Kidney (tissue), 14 donors: ENCODE measurements around the gene RPRD1B. TPM values are rescaled to one million over a fixed set of nuclear protein-coding genes. Genes with fewer than 3 reads are reported as not detected.

Experiments used
- DNase-seq, 5 donors: peaks; one replicate each; pipeline ENCODE4 v3.0.0-alpha.2; 2013 to 2020
- FAIRE-seq: peaks from 2 replicates; lab custom pipeline; 2012; peaks lifted over from hg19 to GRCh38; lab: Jason Lieb, UNC
- H3K27ac ChIP-seq, 2 donors: one replicate each; pipeline ENCODE4 v1.7.0; 2013; ENCODE audit warnings: low read depth in 2 of 2, low read length in 2 of 2, inconsistent platforms in 1 of 2
- H3K27me3 ChIP-seq: one replicate; pipeline ENCODE4 v1.7.1; 2013; ENCODE audit warnings: low read length, inconsistent platforms; ENCODE audit not compliant: control insufficient read depth, insufficient read depth
- H3K36me3 ChIP-seq, 3 donors: one replicate each; pipeline versions ENCODE4 v1.7.0 to v1.7.1; 2013; ENCODE audit warnings: low read length in 3 of 3, control low read depth in 1 of 3, inconsistent platforms in 1 of 3; ENCODE audit not compliant: insufficient read depth in 3 of 3, control insufficient read depth in 2 of 3
- H3K4me1 ChIP-seq, 3 donors: one replicate each; pipeline versions ENCODE4 v1.7.0 to v1.7.1; 2013; ENCODE audit warnings: low read length in 3 of 3, inconsistent platforms in 1 of 3, low read depth in 1 of 3; ENCODE audit not compliant: control insufficient read depth in 2 of 3, insufficient read depth in 2 of 3
- H3K4me3 ChIP-seq, 3 donors: one replicate each; pipeline versions ENCODE4 v1.7.0 to v1.8.1; 2013; ENCODE audit warnings: low read length in 3 of 3, control low read depth in 1 of 3, inconsistent platforms in 1 of 3
- H3K9ac ChIP-seq, 3 donors: one replicate each; pipeline versions ENCODE4 v1.7.0 to v1.7.1; 2013; ENCODE audit warnings: low read length in 3 of 3, control low read depth in 1 of 3, inconsistent platforms in 1 of 3
- H3K9me3 ChIP-seq, 3 donors: one replicate each; pipeline versions ENCODE4 v1.7.0 to v1.7.1; 2013; ENCODE audit warnings: low read length in 3 of 3, control low read depth in 1 of 3, inconsistent platforms in 1 of 3; ENCODE audit not compliant: control insufficient read depth in 2 of 3, insufficient read depth in 1 of 3
- intact Hi-C: fragments of 100-400 bp; cut with DNase I; formaldehyde crosslinking; loops from one replicate; pipeline ENCODE4 v1.11.1; 2022
- polyA plus RNA-seq: library from polyadenylated mRNA; stranded (reverse); fragments of 350-450 nt; fragmentation: Illumina TruSeq; extraction: RNeasy Lipid Tissue Mini Kit (QIAGEN cat#74804); gene quantifications from one replicate; pipeline ENCODE4 v1.2.3, GENCODE V29; 2014; ENCODE audit warnings: low read depth, low replicate concordance; ENCODE audit not compliant: insufficient read depth
- total RNA-seq: library from RNA; stranded (reverse); fragmentation: NEBNext Ultra II Directional; extraction: Animal tissue kit (Norgen Biotek cat#: 25700); gene quantifications from one replicate; pipeline ENCODE4 v1.2.1, GENCODE V29; 2021
- TF ChIP-seq, protein P1 (sequence below): IDR thresholded peaks from 3 replicates; pipeline ENCODE4 v1.5.1; 2012; ENCODE audit warnings: mild to moderate bottlenecking, moderate library complexity, borderline replicate concordance; ENCODE audit not compliant: insufficient read depth; ENCODE audit errors: extremely low read depth
- donor health status: control.
- donor health status: control.
- donor health status: control.
- donor health status: control.
- donor health status: control.
- donor health status: DM: yes; HTN: yes; CAD: no.
- donor health status: Normal renal cell carcinoma (clear cell type).

RPRD1B gene
- total and polyA plus RNA-seq, 2 donors from 2014 or later, result 13.4 to 34.4 TPM

- Histone ChIP-seq H3K27ac (peak overlapping the region; percentile 61 to 65), H3K4me1 (peaks cover 0 to 14% (median 9%) of the 10 kb centered on the region in 3 donors), H3K36me3 (peaks cover 0 to 4% (median 2%) of the 10 kb centered on the region in 3 donors), H3K9me3 (no peaks in the 10 kb centered on the region), H3K27me3 (no peaks in the 10 kb centered on the region), H3K9ac (no peak overlapping the region), H3K4me3 (no peak overlapping the region)
- no peak for DNase-seq
- FAIRE-seq, result no peak
- TF ChIP-seq, protein P1, sequence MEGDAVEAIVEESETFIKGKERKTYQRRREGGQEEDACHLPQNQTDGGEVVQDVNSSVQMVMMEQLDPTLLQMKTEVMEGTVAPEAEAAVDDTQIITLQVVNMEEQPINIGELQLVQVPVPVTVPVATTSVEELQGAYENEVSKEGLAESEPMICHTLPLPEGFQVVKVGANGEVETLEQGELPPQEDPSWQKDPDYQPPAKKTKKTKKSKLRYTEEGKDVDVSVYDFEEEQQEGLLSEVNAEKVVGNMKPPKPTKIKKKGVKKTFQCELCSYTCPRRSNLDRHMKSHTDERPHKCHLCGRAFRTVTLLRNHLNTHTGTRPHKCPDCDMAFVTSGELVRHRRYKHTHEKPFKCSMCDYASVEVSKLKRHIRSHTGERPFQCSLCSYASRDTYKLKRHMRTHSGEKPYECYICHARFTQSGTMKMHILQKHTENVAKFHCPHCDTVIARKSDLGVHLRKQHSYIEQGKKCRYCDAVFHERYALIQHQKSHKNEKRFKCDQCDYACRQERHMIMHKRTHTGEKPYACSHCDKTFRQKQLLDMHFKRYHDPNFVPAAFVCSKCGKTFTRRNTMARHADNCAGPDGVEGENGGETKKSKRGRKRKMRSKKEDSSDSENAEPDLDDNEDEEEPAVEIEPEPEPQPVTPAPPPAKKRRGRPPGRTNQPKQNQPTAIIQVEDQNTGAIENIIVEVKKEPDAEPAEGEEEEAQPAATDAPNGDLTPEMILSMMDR, result no peak
- intact Hi-C loops, result no loop called here
Observed at GRCh38 chr20:37986044-37986858, 47.3 kb upstream of the RPRD1B start.

DNA sequence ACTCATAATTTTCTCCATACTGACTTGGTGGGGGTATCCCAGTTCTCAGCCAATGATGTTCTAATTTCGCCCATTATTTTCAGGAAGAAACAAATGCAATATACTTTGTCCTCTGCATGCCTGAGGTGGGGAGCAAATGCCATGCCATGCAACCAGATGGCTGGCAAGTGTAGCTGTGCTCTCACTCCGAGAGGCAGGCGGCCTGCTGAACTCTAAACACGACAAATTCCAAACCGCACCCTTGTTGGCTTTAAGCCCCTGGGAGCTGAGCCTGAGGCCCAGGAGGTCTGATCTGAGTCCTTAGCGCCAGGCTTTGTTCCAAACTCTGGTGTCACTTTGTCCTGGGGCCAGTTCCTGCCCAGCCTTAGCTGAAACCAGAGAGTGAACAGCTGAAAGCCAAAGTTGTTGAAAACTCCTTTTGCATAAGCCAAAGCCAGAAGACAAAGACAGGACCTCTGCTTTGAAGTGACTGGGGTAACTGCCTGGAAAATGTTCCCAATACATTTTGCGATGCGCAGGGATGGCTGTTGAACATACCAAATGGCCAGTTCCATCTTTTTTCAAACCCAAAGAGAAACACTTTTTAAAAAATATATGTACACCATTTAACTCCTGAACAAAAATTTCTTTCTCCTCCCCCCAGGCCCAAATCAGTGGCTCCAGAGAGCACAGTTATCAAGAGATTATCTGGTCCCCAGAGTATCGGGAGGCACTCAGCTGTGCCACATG lies 46.5 kb upstream of the RPRD1B start:
- no peaks in the 10 kb centered on the region for H3K9me3 ChIP-seq
- H3K27me3 ChIP-seq, result no peaks in the 10 kb centered on the region
- TF ChIP-seq, protein P1, result no peak
- peaks cover 0 to 14% (median 9%) of the 10 kb centered on the region in 3 donors for H3K4me1 ChIP-seq
- peaks cover 0 to 8% (median 0%) of the 10 kb centered on the region in 3 donors for H3K36me3 ChIP-seq
- intact Hi-C loops, result no loop called here
- DNase-seq, result peak in 1 of 5 donors; percentile 77
- peak overlapping the region; percentile 51 to 65 for H3K27ac ChIP-seq
- H3K4me3 ChIP-seq, result no peak overlapping the region
- FAIRE-seq, result no peak
- H3K9ac ChIP-seq, result no peak overlapping the region

DNA sequence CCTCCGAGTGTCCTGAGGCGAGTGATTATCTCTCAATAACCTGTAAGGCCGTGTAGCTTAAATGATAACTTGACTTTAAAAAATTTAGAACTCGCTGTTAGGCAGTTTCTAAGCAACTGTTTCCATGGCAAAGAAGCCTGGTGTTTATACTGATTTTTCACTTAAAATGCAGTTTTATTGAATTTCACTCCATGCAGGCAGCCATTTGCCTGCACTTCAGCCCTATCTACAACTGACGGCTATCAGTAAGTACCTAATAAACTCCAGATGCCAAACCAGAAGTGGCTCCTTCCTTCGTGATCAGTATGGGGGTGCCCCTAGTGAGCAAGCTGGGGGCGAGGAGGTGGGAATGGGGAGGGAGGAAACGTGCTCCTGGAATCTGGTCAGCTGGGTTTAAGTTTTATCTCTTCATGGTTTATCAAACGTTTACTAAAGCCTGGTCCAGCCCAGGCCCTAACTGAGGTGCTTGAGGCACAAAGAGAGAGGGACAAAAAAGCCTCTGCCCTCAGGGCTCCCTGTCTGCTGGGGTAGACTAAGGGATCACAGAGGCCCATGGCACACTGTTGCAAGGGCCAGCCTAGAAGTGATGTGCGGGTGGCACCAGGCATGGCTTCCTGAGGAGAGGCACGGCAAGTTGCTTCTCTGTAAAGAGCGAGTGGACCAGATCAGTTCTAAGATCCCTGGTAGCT lies 45.8 kb upstream of the RPRD1B start:
- intact Hi-C loops, result no loop called here
- H3K9me3 ChIP-seq, result no peaks in the 10 kb centered on the region
- H3K4me1 ChIP-seq, result peaks cover 0 to 14% (median 12%) of the 10 kb centered on the region in 3 donors
- H3K27me3 ChIP-seq, result no peaks in the 10 kb centered on the region
- H3K9ac ChIP-seq, result no peak overlapping the region
- peaks cover 0 to 8% (median 0%) of the 10 kb centered on the region in 3 donors for H3K36me3 ChIP-seq
- H3K4me3 ChIP-seq, result no peak overlapping the region
- FAIRE-seq (no peak), DNase-seq (no peak)
- TF ChIP-seq, protein P1, result no peak
- H3K27ac ChIP-seq, result peak overlapping the region in 1 of 2 donors; percentile 10
